HG03045 (cell line): ENCODE measurements around the gene PPARGC1A.

Experiments used
- ATAC-seq: cut with Tn5 transposase; IDR thresholded peaks from one replicate; pipeline ENCODE4 v1.9.1; 2021; ENCODE audit warnings: mild to moderate bottlenecking, moderate library complexity; ENCODE audit not compliant: unreplicated experiment

Gene PPARGC1A

GRCh38 chr4:23775694-23776093 lies 114.2 kb downstream of the PPARGC1A start:
- no peak for ATAC-seq

GRCh38 chr4:23774909-23775308 lies 114.9 kb downstream of the PPARGC1A start:
- no peak for ATAC-seq

GRCh38 chr4:23773884-23774636 lies 115.8 kb downstream of the PPARGC1A start:
- no peak for ATAC-seq

- no peak for ATAC-seq
These were observed 119.8 kb downstream of the PPARGC1A start for GRCh38 chr4:23770011-23770410.

GRCh38 chr4:23769406-23769805 lies 120.4 kb downstream of the PPARGC1A start:
- no peak for ATAC-seq

- no peak for ATAC-seq
These were observed 121.3 kb downstream of the PPARGC1A start for GRCh38 chr4:23768541-23768940.

- ATAC-seq, result no peak
These were observed 123.5 kb downstream of the PPARGC1A start for GRCh38 chr4:23766344-23766743.

- ATAC-seq, result no peak
These were observed 126.3 kb downstream of the PPARGC1A start for GRCh38 chr4:23763559-23763958.

GRCh38 chr4:23762551-23762950 lies 127.3 kb downstream of the PPARGC1A start:
- no peak for ATAC-seq

GRCh38 chr4:23759066-23759465 lies 130.8 kb downstream of the PPARGC1A start:
- no peak for ATAC-seq

GRCh38 chr4:23754688-23755087 lies 135.2 kb downstream of the PPARGC1A start:
- no peak for ATAC-seq

GRCh38 chr4:23750125-23750524 lies 139.7 kb downstream of the PPARGC1A start:
- no peak for ATAC-seq

GRCh38 chr4:23747281-23747735 lies 142.5 kb downstream of the PPARGC1A start:
- ATAC-seq, result no peak

- ATAC-seq, result no peak
These were observed 143.2 kb downstream of the PPARGC1A start for GRCh38 chr4:23746672-23747071.

- ATAC-seq, result no peak
These were observed 143.8 kb downstream of the PPARGC1A start for GRCh38 chr4:23746027-23746426.

GRCh38 chr4:23745377-23745776 lies 144.5 kb downstream of the PPARGC1A start:
- ATAC-seq, result no peak
